ENCODE results near the gene SEMA4D.

The SEMA4D gene

GRCh38 chr9:89311346-89312221 is 186.3 kb downstream of the SEMA4D start:
- Histone ChIP-seq H3K9me3 (ENCODE audit: low read length) (no peaks in the 10 kb centered on the region), H3K27ac (ENCODE audit: low read depth, low read length, poor library complexity, severe bottlenecking) (peak overlapping the region; percentile 92), H3K36me3 (ENCODE audit: insufficient read depth, low read length) (peaks cover 62% of the 10 kb centered on the region), H3K79me2 (ENCODE audit: insufficient read depth, low read length) (peaks cover 53% of the 10 kb centered on the region), H4K20me1 (ENCODE audit: insufficient read depth, low read length) (no peaks in the 10 kb centered on the region), H3K9me2 (ENCODE audit: low read depth, low read length) (no peaks in the 10 kb centered on the region), H3K4me1 (ENCODE audit: insufficient read depth, low read length, severe bottlenecking) (peaks cover 51% of the 10 kb centered on the region), H3F3A (ENCODE audit: insufficient read depth, low read length) (peaks cover 9% of the 10 kb centered on the region), H2AFZ (ENCODE audit: low read length) (no peak overlapping the region), H3K4me2 (ENCODE audit: low read length) (peak overlapping the region; percentile 93), H3K4me3 (ENCODE audit: low read depth, low read length, poor library complexity, severe bottlenecking) (peak overlapping the region; percentile 95), H3K9ac (ENCODE audit: low read length) (peak overlapping the region; percentile 96), H3K27me3 (ENCODE audit: insufficient read depth, low read length) (no peaks in the 10 kb centered on the region)
- TF ChIP-seq EZH2 (IDR thresholded peaks at IDR 0.05; ENCODE audit: borderline replicate concordance, low read length) (no peak), CTCF (IDR thresholded peaks at IDR 0.05; ENCODE audit: low read length) (no peak)

All from OCI-LY1 (cell line).